Esophagus squamous epithelium (tissue), 4 donors: ENCODE data around the gene CWC15.

ENCODE experiments used
- POLR2A ChIP-seq, 4 donors: fragments of 450-650 bp; IDR thresholded peaks; one replicate each; pipeline ENCODE4 v1.6.1; 2017; ENCODE audit warnings: antibody characterized with exemption in 4 of 4, mild to moderate bottlenecking in 4 of 4, moderate library complexity in 3 of 4
- TF ChIP-seq, protein P1 (sequence below), 6 experiments: fragments of 450-650 bp in 4 of 6; fragments of 200-600 bp in 2 of 6; sonication (generic) in 2 of 6; IDR thresholded peaks; one replicate each; pipeline ENCODE4 v1.5.1; 2016 to 2019; ENCODE audit warnings: antibody characterized with exemption in 6 of 6, mild to moderate bottlenecking in 4 of 6, moderate library complexity in 4 of 6

- TF ChIP-seq, protein P1, sequence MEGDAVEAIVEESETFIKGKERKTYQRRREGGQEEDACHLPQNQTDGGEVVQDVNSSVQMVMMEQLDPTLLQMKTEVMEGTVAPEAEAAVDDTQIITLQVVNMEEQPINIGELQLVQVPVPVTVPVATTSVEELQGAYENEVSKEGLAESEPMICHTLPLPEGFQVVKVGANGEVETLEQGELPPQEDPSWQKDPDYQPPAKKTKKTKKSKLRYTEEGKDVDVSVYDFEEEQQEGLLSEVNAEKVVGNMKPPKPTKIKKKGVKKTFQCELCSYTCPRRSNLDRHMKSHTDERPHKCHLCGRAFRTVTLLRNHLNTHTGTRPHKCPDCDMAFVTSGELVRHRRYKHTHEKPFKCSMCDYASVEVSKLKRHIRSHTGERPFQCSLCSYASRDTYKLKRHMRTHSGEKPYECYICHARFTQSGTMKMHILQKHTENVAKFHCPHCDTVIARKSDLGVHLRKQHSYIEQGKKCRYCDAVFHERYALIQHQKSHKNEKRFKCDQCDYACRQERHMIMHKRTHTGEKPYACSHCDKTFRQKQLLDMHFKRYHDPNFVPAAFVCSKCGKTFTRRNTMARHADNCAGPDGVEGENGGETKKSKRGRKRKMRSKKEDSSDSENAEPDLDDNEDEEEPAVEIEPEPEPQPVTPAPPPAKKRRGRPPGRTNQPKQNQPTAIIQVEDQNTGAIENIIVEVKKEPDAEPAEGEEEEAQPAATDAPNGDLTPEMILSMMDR (IDR thresholded peaks at IDR 0.05) = no peak
- TF ChIP-seq POLR2A (IDR thresholded peaks at IDR 0.05) = no peak
Observed at GRCh38 chr11:94960488-94960887, 12.9 kb downstream of the CWC15 start.
